ENCODE data around the gene CGA.

- no peak for TF ChIP-seq CTCF (IDR thresholded peaks at IDR 0.05; ENCODE audit: low read length)
- no peak for TF ChIP-seq EZH2 (IDR thresholded peaks at IDR 0.05; ENCODE audit: borderline replicate concordance, low read length)
Observed at GRCh38 chr6:87104667-87105066, 9.8 kb upstream of the CGA start.
